Activated T-cell treated with anti-CD3 and anti-CD28 coated beads for 1 hour (primary cell): ENCODE results near the gene MEGF6.

Source experiments
- DNase-seq: peaks from one replicate; pipeline ENCODE4 v3.0.0-alpha.2; 2020; ENCODE audit warnings: low read depth

Gene MEGF6

GRCh38 chr1:3540876-3541275 is 70.4 kb downstream of the MEGF6 start:
- DNase-seq, result no peak

- DNase-seq, result no peak
These were observed 71.4 kb downstream of the MEGF6 start for GRCh38 chr1:3539707-3540425.

- no peak for DNase-seq
These were observed 73.9 kb downstream of the MEGF6 start for GRCh38 chr1:3537359-3537758.

GRCh38 chr1:3536420-3537195 is 74.7 kb downstream of the MEGF6 start:
- DNase-seq, result no peak

GRCh38 chr1:3535732-3536131 is 75.6 kb downstream of the MEGF6 start:
- DNase-seq, result no peak

- DNase-seq, result no peak
These were observed 76.3 kb downstream of the MEGF6 start for GRCh38 chr1:3534803-3535637.

- DNase-seq, result no peak
These were observed 78.0 kb downstream of the MEGF6 start for GRCh38 chr1:3533067-3534048.

GRCh38 chr1:3531928-3532327 is 79.4 kb downstream of the MEGF6 start:
- no peak for DNase-seq

GRCh38 chr1:3530926-3531818 is 80.1 kb downstream of the MEGF6 start:
- peak; percentile 67 for DNase-seq

- DNase-seq, result no peak
These were observed 81.0 kb downstream of the MEGF6 start for GRCh38 chr1:3530086-3530925.

GRCh38 chr1:3529099-3529729 is 82.1 kb downstream of the MEGF6 start:
- no peak for DNase-seq

- DNase-seq, result no peak
These were observed 83.5 kb downstream of the MEGF6 start for GRCh38 chr1:3527774-3528173.

GRCh38 chr1:3525551-3526482 is 85.5 kb downstream of the MEGF6 start:
- DNase-seq, result no peak

GRCh38 chr1:3524556-3525203 is 86.6 kb downstream of the MEGF6 start:
- no peak for DNase-seq

- DNase-seq, result no peak
These were observed 87.3 kb downstream of the MEGF6 start for GRCh38 chr1:3523980-3524379.

- no peak for DNase-seq
These were observed 88.6 kb downstream of the MEGF6 start for GRCh38 chr1:3522564-3523265.

- DNase-seq, result no peak
These were observed 89.2 kb downstream of the MEGF6 start for GRCh38 chr1:3522112-3522511.
